K562 (cell line): Measurements from ENCODE around the gene NAIF1. TPM values are rescaled to one million over a fixed set of nuclear protein-coding genes. Genes with fewer than 3 reads are reported as not detected.

Experiments used
- ATAC-seq: fragments of 200-7000 bp; cut with Tn5 transposase; 3 replicates; pipeline ENCODE4 v1.9.1; 2020; ENCODE audit warnings: moderate library complexity
- BruUV-seq: library from RNA; stranded (reverse); fragments of 400-500 nt; replicated peaks from 2 replicates; lab custom pipeline; 2021; lab: Mats Ljungman, UMichigan
- CTCF ChIA-PET: fragments of 300-600 bp; formaldehyde crosslinking; extraction: SDS; loops from one replicate; lab custom pipeline; 2021; ENCODE audit warnings: low intra/inter-chr PET ratio; lab: Yijun Ruan, JAX
- POLR2A ChIA-PET: fragments of 300-600, 350-650 bp; sonication (Branson Sonifier 250); formaldehyde crosslinking; extraction: SDS; loops from one replicate; lab custom pipeline; 2021; ENCODE audit warnings: antibody characterized with exemption, inconsistent platforms; lab: Yijun Ruan, JAX
- DNase-seq, 4 experiments: peaks; one replicate each; pipeline versions ENCODE4 v3.0.0 to v3.0.0-alpha.2; 2011 to 2018; ENCODE audit warnings: low spot score in 3 of 4, mixed read lengths in 3 of 4; ENCODE audit errors: extremely low read depth in 1 of 4
- FAIRE-seq: peaks from 2 replicates; lab custom pipeline; 2011; peaks lifted over from hg19 to GRCh38; lab: Jason Lieb, UNC
- H2AFZ ChIP-seq: 2 replicates; pipeline ENCODE4 v1.6.0; 2011; ENCODE audit warnings: low read depth, low read length, control low read depth, inconsistent platforms
- H3K27ac ChIP-seq: fragments of 200-600 bp; 3 replicates; pipeline ENCODE4 v1.8.0; 2011; ENCODE audit warnings: low read depth, mild to moderate bottlenecking, control low read depth, inconsistent platforms, low read length, moderate library complexity, mixed read lengths; ENCODE audit errors: extremely low read depth
- H3K27me3 ChIP-seq, 2 experiments: fragments of 300-600 bp in 1 of 2; 2 replicates in 1 of 2; 3 replicates in 1 of 2; pipeline versions ENCODE4 v1.6.0 to v1.8.0; 2011; ENCODE audit warnings: inconsistent platforms in 2 of 2, low read length in 2 of 2, mild to moderate bottlenecking in 1 of 2, mixed read lengths in 1 of 2, moderate library complexity in 1 of 2; ENCODE audit not compliant: control insufficient read depth in 2 of 2, insufficient read depth in 2 of 2
- H3K36me3 ChIP-seq: fragments of 300-600 bp; 3 replicates; pipeline ENCODE4 v1.8.0; 2011; ENCODE audit warnings: mild to moderate bottlenecking, low read length, inconsistent platforms; ENCODE audit not compliant: control insufficient read depth, insufficient read depth
- H3K4me1 ChIP-seq, 2 experiments: fragments of 200-600 bp in 1 of 2; replicated peaks in 1 of 2; 2 replicates in 1 of 2; 3 replicates in 1 of 2; pipeline versions ENCODE4 v1.5.1 to v1.8.0; 2011; ENCODE audit warnings: inconsistent platforms in 2 of 2, low read length in 2 of 2, mild to moderate bottlenecking in 1 of 2, mixed read lengths in 1 of 2, moderate library complexity in 1 of 2; ENCODE audit not compliant: control insufficient read depth in 2 of 2, insufficient read depth in 2 of 2
- H3K4me2 ChIP-seq: 2 replicates; pipeline ENCODE4 v1.6.1; 2011; ENCODE audit warnings: low read length, control low read depth, inconsistent platforms, mixed read lengths; ENCODE audit not compliant: insufficient read depth
- H3K4me3 ChIP-seq: fragments of 200-600 bp; sonication (generic), shearing (Covaris generic); 2 replicates; pipeline ENCODE4 v1.5.1; 2016; ENCODE audit warnings: control low read depth, inconsistent platforms
- H3K79me2 ChIP-seq: fragments of 200-600 bp; 3 replicates; pipeline ENCODE4 v1.8.0; 2011; ENCODE audit warnings: low read length, inconsistent platforms; ENCODE audit not compliant: control insufficient read depth, insufficient read depth
- H3K9ac ChIP-seq, 2 experiments: 2 replicates each; pipeline versions ENCODE4 v1.6.0 to v1.6.1; 2011; ENCODE audit warnings: low read depth in 2 of 2, low read length in 2 of 2, control low read depth in 1 of 2, inconsistent platforms in 1 of 2, mild to moderate bottlenecking in 1 of 2, mixed read lengths in 1 of 2; ENCODE audit not compliant: insufficient read depth in 1 of 2
- H3K9me1 ChIP-seq: one replicate; pipeline ENCODE4 v1.6.0; 2011; ENCODE audit warnings: inconsistent platforms, mild to moderate bottlenecking, low read length, moderate library complexity; ENCODE audit not compliant: control insufficient read depth, insufficient read depth
- H3K9me3 ChIP-seq: replicated peaks from 2 replicates; pipeline ENCODE4 v1.5.1; 2011; ENCODE audit warnings: low read depth, low read length, inconsistent platforms; ENCODE audit not compliant: control insufficient read depth, insufficient read depth
- H4K20me1 ChIP-seq: replicated peaks from 2 replicates; pipeline ENCODE4 v1.6.1; 2011; ENCODE audit warnings: low read length, inconsistent platforms, mixed read lengths; ENCODE audit not compliant: control insufficient read depth, insufficient read depth
- ASH1L ChIP-seq: fragments of 450-650 bp; IDR thresholded peaks from 2 replicates; pipeline ENCODE4 v1.6.1; 2018; ENCODE audit warnings: borderline replicate concordance, mild to moderate bottlenecking, low read depth; ENCODE audit not compliant: partially characterized antibody
- FOS ChIP-seq: IDR thresholded peaks from 3 replicates; pipeline ENCODE4 v1.6.1; 2011; ENCODE audit not compliant: insufficient read length; ENCODE audit errors: extremely low read depth
- NFYB ChIP-seq: IDR thresholded peaks from 2 replicates; pipeline ENCODE4 v1.6.1; 2011; ENCODE audit warnings: mild to moderate bottlenecking, moderate library complexity; ENCODE audit not compliant: insufficient read length; ENCODE audit errors: extremely low read depth
- NR2C1 ChIP-seq, 2 experiments: fragments of 450-650 bp; IDR thresholded peaks; 2 replicates each; pipeline ENCODE4 v1.6.1; 2017; ENCODE audit warnings: mild to moderate bottlenecking in 2 of 2, antibody characterized with exemption in 1 of 2, inconsistent platforms in 1 of 2, missing compliant biosample characterization in 1 of 2, missing genetic modification characterization in 1 of 2
- NR2C2 ChIP-seq, 2 experiments: fragments of 200-800 bp in 1 of 2; sonication (Bioruptor generic) in 1 of 2; sonication (generic) in 1 of 2; formaldehyde crosslinking in 1 of 2; IDR thresholded peaks; 2 replicates each; pipeline versions ENCODE4 v1.6.1 to v1.8.0; 2016 to 2022; ENCODE audit warnings: mild to moderate bottlenecking in 1 of 2, missing compliant biosample characterization in 1 of 2, missing genetic modification characterization in 1 of 2, missing genetic modification reagents in 1 of 2
- PPARD ChIP-seq: fragments of 250-450 bp; sonication (Bioruptor Pico); IDR thresholded peaks from 2 replicates; pipeline ENCODE4 v1.8.0; 2022; ENCODE audit warnings: inconsistent platforms, mild to moderate bottlenecking, moderate library complexity
- RAD51 ChIP-seq: fragments of 450-650 bp; IDR thresholded peaks from 2 replicates; pipeline ENCODE4 v1.7.1; 2016; ENCODE audit warnings: low read depth, mild to moderate bottlenecking, borderline replicate concordance
- RBM25 ChIP-seq: fragments of 200-400 bp; formaldehyde crosslinking; IDR thresholded peaks from 2 replicates; pipeline ENCODE4 v1.6.1; 2018; ENCODE audit warnings: low read length, low read depth, moderate library complexity; ENCODE audit not compliant: severe bottlenecking
- RHOXF2B ChIP-seq: fragments of 250-450 bp; sonication (Bioruptor Pico); conservative IDR thresholded peaks from 2 replicates; pipeline ENCODE4 v1.5.1; 2021
- USF1 ChIP-seq: sonication (generic); formaldehyde crosslinking; IDR thresholded peaks from 2 replicates; pipeline ENCODE4 v1.9.0; 2022; ENCODE audit warnings: mild to moderate bottlenecking, missing genetic modification reagents
- USF2 ChIP-seq: sonication (generic); formaldehyde crosslinking; IDR thresholded peaks from 2 replicates; pipeline ENCODE4 v1.5.0; 2020; ENCODE audit warnings: missing genetic modification reagents
- ZNF280A ChIP-seq: fragments of 450-650 bp; IDR thresholded peaks from 2 replicates; pipeline ENCODE4 v1.6.1; 2018; ENCODE audit warnings: mild to moderate bottlenecking, low read depth; ENCODE audit not compliant: partially characterized antibody
- ZNF408 ChIP-seq: fragments of 250-450 bp; sonication (Bioruptor Pico); IDR thresholded peaks from 2 replicates; pipeline ENCODE4 v1.4.0; 2020; ENCODE audit warnings: low read depth, mild to moderate bottlenecking, moderate library complexity
- ZNF444 ChIP-seq: fragments of 250-450 bp; sonication (Bioruptor Pico); IDR thresholded peaks from 2 replicates; pipeline ENCODE4 v1.4.0; 2020; ENCODE audit warnings: mild to moderate bottlenecking, moderate library complexity
- in situ Hi-C: fragments of 300-500 bp; cut with MboI; formaldehyde crosslinking; loops from 4 replicates; pipeline ENCODE4 v1.15.0; 2018; ENCODE audit warnings: inconsistent platforms, mixed read lengths
- intact Hi-C: fragments of 100-400 bp; cut with micrococcal nuclease; formaldehyde crosslinking; loops from 2 replicates; pipeline ENCODE4 v1.14.2; 2022
- polyA plus RNA-seq, 8 experiments: library from polyadenylated mRNA; depleted of rRNA in 4 of 8; stranded (reverse) in 5 of 8; unstranded in 3 of 8; fragments of >200 nt; fragmentation: Nextera tagmentation in 2 of 8; fragmentation: Illumina TruSeq in 1 of 8; extraction: Ambion mirVana in 2 of 8; extraction: Trizol in 1 of 8; gene quantifications; 2 replicates each; pipeline versions ENCODE4 v1.2.1 to v1.2.3, GENCODE V29; 2011 to 2014; ENCODE audit warnings: inconsistent platforms in 1 of 8, missing spikeins in 1 of 8
- total RNA-seq, 7 experiments: library from RNA; depleted of rRNA in 6 of 7; stranded (reverse); fragments of >200 nt in 6 of 7; fragmentation: Illumina TruSeq in 2 of 7; extraction: Trizol in 2 of 7; gene quantifications; 2 replicates each; pipeline versions ENCODE4 v1.2.1 to v1.2.3, GENCODE V29; 2011 to 2021; ENCODE audit warnings: low replicate concordance in 1 of 7

The NAIF1 gene
- total and polyA plus RNA-seq, 9 of the 15 experiments (the other 6 are each of a cell fraction or from before 2014, with no cell fraction given): 4.8 to 26.6 (median 17.2) TPM

GRCh38 chr9:128048663-128049062, 18.5 kb downstream of the NAIF1 start:
- Histone ChIP-seq H3K4me1 (peaks cover 8 to 12% of the 10 kb centered on the region in 2 experiments), H3K79me2 (no peaks in the 10 kb centered on the region), H3K36me3 (no peaks in the 10 kb centered on the region), H3K4me2 (no peak overlapping the region), H3K27me3 (no peaks in the 10 kb centered on the region), H2AFZ (no peak overlapping the region), H3K4me3 (no peak overlapping the region), H3K9ac (no peak overlapping the region), H3K9me1 (no peaks in the 10 kb centered on the region), H3K27ac (no peak overlapping the region), H4K20me1 (no peaks in the 10 kb centered on the region), H3K9me3 (no peaks in the 10 kb centered on the region)
- intact Hi-C loops: loop anchor here (2.0 kb wide), 1 partner anchor 34 kb away; no protein-coding TSS in a partner anchor
- ATAC-seq: peak; percentile 96
- DNase-seq: peak in 3 of 4 experiments; percentile 73 to 82 (median 80)
- no peak for TF ChIP-seq ZNF408 (CRISPR knock-in tag)
- no peak for TF ChIP-seq NR2C2 (CRISPR knock-in tag; IDR thresholded peaks at IDR 0.05)
- peak; percentile 28; the same call in 1 of the 2 replicates for TF ChIP-seq NR2C2 (tag; IDR thresholded peaks at IDR 0.05)
- peak; percentile 93 for TF ChIP-seq USF1 (CRISPR knock-in tag)
- TF ChIP-seq RAD51: peak; percentile 85
- peak; percentile 68 for TF ChIP-seq FOS
- peak; percentile 77 for TF ChIP-seq RBM25
- TF ChIP-seq ZNF280A: no peak
- TF ChIP-seq USF2 (CRISPR knock-in tag): peak; percentile 89
- TF ChIP-seq ZNF444 (CRISPR knock-in tag): no peak
- peak; percentile 76 for TF ChIP-seq ASH1L
- TF ChIP-seq NFYB: peak; percentile 75
- peak; percentile 75 for TF ChIP-seq NR2C1 (IDR thresholded peaks at IDR 0.05)
- TF ChIP-seq NR2C1 (tag; IDR thresholded peaks at IDR 0.05): peak; percentile 38; the same call in 1 of the 2 replicates
- TF ChIP-seq RHOXF2B (CRISPR knock-in tag): no peak
- no peak for TF ChIP-seq PPARD (CRISPR knock-in tag)
- ChIA-PET POLR2A (interaction anchor here (0.6 kb wide), 1 partner anchor 105 kb away, joined by 4 read pairs; no protein-coding TSS in a partner anchor), CTCF (no interaction called here)
- FAIRE-seq: peak; percentile 82
- no TSS peak for BruUV-seq
- in situ Hi-C loops: no loop called here
